NCI-H146 treated with DMSO at 0.1 percent for 48 hours (cell line): ENCODE data around the gene IGF2BP3.
"Not testable (repeated sequence)": the region's sequence is repeated elsewhere in the genome, so short reads cannot be mapped to it uniquely, and the experiment has no call there.

Experiments used
- DNase-seq: peaks from one replicate; lab custom pipeline; 2025; ENCODE audit not compliant: unreplicated experiment; lab: John Stamatoyannopoulos, UW

Gene IGF2BP3

DNA sequence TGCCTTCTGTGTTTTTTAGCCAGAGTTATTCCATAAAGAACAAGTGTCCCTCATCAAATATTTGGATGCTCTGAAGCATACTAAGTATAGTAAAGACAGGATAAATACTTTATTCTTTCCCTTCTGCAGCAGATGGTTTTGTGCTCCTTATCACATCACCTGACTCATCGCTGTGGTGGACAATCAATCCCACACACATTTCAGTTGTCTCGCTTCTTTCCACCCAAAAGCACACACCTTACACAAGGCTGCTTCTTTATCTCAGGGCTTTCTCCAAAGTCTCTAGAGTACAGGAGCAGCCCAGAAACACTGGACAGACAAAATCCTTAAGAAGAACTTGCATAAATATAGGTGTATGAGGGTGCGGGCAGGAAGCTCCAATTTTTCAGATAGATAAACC lies 43.4 kb downstream of the IGF2BP3 start:
- no peak for DNase-seq

DNA sequence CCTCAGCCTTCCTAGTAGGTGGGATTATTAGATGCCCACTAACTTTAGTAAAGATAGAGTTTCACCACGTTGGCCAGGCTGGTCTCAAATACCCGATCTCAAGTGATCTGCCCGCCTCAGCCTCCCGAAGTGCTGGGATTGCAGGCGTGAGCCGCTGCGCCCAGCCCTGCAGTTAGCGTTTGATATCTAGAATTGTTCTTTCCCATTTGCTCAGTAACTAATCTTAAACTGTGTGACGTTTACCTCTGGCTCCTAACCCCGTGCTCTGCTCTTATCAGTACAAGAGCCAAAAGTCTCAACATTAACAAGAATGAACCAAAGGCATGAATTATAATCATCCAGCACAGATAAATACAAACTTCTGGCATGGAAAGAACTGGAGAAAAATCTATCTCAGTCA lies 47.4 kb downstream of the IGF2BP3 start:
- DNase-seq = no peak

DNA sequence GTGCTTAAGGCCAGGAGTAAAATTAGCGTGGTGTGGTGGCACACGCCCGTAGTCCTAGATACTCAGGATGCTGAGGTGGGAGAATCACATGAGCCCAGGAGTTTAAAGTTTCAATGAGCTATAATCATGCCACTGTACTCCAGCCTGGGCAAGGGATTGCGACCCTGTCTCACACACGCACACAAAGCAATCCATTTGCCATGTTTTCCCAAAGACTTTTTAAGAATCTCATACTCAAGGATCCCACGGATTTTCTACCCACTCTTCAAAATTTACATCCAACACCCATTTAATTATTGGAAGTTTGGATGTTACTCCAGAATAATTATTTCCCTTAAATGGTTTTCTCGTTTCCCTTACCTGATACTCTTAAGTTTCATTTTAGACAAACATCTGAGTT lies 47.9 kb downstream of the IGF2BP3 start:
- DNase-seq = no peak

DNA sequence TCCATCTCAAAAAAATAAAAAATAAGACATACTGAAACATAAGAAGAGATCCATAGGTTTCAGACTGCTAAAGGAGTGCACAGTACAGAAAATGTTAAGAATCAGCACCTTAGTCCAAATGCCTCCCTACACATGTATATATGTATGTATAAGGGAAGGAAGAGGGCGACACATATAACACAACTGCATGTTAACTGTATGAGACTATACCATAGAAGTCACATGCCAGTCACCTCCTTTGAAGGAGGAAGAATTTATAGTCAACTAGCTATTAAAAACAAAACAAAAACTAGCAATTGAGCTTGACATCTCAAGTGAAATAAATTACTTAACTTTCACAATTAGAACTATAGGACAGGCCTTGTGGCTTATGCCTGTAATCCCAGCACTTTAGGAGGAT lies 50.4 kb downstream of the IGF2BP3 start:
- no peak for DNase-seq

DNA sequence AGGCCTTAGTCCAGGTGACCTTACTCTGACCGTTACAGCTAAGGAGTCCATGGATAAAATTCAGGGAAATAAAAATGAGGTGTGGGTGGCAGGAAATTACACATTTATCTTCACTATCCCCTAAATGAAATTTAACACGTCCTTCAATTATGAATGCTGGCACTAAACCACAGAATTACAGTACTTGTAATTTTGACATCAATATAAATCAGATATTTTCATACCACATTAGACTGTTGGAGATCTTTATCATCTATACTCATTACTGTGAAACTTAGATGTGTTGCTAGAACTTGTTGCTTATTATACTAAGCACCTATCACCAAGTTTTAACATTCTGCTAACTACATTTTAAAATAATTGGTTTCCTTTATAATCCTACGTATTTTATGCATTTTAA lies 51.1 kb downstream of the IGF2BP3 start:
- DNase-seq = no peak

DNA sequence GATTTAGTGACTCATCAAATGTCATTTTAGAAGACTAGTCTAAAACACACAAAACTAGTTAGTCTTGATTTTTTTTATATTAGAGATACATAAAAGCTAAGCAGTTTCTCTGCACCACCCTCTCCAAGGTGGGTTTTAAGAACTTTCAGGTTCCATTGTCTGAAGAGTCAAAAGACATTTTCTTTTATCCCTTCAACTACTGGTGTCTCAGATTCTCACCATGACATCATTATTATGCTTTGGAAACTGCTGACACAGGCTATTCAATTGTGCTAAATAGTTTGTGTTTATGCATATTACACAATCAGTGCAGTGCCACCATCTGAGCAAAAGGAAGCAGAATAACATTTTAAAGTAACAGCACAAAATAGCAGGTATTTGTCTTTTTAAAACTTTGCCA lies 52.2 kb downstream of the IGF2BP3 start:
- no peak for DNase-seq

DNA sequence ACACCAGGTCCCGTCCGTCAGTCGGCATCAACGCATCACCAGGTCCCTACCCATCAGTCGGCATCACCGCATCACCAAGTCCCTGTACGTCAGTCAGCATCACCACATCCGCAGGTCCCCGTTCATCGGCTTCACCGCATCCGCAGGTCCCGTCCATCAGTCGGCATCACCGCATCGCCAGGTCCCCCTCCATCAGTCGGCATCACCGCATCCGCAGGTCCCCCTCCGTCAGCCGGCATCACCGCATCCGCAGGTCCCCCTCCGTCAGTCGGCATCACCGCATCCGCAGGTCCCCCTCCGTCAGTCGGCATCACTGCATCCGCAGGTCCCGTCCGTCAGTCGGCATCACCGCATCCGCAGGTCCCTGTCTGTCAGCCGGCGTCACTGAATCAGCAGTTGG lies 55.1 kb downstream of the IGF2BP3 start:
- DNase-seq = no peak

DNA sequence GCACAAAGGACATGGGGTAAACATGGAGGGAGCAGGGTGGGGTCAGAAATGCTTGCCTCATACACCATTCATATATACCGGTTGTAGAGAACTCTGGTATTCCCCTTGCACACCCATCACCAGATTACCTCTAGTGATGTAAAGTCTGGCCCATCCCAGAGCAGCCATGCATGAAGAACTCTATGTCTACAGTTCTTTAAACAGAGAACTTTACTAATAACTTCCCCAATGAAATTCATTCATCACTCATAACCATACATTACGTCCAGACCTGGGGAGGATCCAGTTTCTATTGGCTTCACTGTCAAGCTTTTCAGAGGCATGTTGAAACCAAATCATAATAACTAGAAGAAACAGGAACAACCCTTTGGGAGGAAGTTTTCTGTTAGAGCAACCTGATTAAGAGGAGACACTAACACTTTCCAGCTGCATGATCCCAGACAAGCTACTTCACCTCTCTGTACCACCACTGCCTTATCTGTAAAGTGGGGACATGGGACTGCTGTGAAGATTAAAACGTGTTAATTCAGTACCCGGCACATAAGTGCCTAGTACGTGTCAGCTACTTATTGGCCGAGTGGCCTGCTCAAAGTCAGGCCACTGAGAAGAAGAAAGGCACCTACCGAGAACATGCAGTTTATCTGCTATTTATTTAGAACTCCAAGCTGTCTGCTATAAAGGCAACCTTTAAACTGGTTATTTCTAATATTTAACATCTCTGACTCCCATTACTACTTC lies 59.7 kb downstream of the IGF2BP3 start:
- DNase-seq = no peak

DNA sequence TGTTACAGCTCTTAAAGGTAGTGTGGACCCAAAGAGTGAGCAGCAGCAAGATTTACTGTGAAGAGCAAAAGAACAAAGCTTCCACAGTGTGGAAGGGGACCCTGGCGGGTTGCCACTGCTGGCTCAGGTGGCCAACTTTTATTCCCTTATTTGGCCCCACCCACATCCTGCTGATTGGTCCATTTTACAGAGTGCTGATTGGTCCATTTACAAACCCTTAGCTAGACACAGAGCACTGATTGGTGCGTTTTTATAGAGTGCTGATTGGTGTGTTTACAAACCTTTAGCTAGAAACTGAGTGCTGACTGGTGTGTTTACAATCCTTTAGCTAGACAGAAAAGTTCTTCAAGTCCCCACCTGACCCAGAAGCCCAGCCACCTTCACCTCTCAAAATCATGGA lies 63.7 kb downstream of the IGF2BP3 start:
- DNase-seq = not testable (repeated sequence)

DNA sequence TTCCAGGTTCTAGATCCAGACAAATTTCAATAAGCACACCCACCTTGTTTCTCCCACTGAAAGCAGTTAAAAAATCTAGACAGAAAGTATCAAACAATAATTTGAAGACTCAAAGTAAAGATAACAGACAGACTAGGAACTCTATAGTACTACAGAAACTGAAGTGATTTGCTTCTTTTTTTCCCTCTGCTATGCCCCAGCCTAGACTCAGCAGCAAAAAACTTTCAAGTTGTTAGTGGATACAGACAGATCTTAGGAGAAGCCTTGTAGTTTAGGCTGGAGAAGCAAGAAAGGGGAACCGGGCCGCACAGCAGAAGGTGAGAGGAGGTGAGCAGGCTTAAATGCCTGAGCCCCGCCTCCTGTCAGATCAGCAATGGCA lies 65.1 kb downstream of the IGF2BP3 start:
- DNase-seq = no peak

DNA sequence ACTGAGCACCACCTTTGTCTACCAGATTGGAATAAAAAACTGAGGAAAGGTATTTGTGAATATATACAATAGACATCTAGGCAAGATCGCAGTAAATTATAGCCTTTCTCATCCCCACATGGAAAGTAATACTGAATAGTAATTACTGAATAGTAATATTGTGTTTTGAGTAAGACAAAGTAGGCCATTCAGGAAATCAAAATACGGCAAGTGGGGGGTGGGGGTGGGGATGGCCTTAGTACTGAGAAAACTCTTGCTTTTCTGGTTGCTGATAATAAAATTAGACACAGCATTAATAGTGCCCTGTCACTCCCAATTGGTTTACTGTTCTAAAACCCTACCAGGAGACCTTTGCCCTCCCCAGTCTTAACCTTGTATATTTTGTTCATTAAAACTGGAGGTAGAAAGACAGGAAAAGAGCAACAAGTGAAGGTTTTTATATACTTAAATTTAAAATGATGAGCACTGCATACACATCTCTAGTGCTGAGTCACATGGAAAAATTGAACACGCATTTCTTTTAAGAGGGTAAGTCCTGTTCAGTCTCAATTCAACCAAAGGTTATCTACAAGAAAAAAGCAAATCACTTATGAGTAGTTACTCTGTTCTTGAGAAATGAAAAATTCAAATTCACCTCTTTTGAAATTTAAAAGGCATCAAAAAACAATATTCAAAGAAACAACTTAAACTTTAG lies 65.6 kb downstream of the IGF2BP3 start:
- DNase-seq = no peak

DNA sequence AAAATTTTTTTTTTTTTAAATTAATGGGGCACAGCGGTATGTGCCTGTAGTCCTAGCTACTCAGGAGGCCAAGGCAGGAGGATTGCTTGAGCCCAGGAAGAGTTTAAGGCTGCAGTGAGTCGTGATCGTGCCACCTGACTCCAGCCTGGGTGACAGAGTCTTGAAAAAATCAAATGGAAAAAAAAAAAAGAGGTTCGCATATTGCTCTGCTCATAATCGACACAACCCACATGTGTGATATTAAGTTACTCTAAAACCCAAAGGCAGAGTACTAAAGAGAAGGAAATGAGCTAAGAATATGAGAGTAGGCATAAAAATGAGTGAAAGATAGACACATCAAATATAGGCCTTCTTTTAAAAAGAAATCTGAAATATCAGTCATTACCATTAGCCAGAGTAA lies 66.3 kb downstream of the IGF2BP3 start:
- DNase-seq = no peak

DNA sequence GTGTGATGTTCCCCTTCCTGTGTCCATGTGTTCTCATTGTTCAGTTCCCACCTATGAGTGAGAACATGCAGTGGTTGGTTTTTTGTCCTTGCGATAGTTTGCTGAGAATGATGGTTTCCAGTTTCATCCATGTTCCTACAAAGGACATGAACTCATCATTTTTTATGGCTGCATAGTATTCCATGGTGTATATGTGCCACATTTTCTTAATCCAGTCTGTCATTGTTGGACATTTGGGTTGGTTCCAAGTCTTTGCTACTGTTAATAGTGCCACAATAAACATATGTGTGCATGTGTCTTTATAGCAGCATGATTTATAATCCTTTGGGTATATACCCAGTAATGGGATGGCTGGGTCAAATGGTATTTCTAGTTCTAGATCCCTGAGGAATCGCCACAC lies 72.2 kb downstream of the IGF2BP3 start:
- not testable (repeated sequence) for DNase-seq

DNA sequence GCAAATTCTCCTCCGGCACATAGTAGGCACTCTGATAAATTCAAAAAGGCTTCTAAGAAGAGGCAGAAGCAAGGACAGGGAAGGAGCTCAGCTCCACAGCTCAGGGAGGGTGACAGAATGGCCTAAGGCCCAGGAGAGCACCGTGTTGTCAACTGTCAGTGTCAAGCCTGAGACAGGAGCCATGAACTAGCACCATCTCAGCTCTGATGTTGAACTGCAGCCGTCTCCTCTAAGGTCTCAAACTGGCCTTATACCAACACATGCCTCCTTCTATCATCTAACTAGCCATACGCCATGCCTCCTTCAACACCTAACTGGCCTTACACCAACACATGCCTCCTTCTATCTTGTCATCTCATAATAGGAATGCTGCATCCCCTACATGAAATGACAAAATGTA lies 73.0 kb downstream of the IGF2BP3 start:
- DNase-seq = no peak

DNA sequence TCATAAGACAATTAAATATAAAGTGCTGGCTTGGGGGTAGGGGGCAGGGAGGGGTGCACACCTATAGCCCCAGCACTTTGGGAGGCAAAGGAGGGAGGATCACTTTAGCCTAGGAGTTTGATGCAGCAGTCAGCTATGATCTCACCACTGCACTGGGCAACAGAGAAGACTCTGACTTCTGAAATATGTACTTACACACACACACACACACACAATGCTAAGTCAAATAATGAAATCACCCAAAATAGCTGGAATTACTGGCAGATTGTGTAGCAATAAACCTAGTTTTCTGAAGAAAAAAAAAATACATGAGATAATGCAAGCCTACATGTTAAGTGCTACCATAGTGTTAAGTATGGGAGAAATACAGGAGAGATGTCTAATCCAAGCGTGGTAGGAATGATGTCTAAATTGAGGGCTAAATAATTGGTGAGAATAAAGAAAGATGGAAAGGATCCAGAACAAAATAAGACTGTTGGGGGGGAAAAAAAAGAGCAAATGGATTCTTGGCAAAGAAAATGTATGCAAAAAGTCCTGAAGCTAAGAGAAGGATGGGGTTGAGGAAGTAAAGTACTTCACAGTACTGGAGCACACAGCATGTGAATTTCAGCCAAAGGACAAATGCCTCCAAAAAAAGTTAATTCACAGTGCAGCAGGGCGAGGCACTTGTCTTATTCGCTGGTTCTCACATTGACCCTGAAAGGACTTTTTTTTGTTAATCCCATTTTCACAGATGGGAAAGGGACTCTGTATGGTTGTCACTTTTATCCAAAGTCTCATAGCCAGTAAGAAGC lies 73.9 kb downstream of the IGF2BP3 start:
- DNase-seq = no peak

DNA sequence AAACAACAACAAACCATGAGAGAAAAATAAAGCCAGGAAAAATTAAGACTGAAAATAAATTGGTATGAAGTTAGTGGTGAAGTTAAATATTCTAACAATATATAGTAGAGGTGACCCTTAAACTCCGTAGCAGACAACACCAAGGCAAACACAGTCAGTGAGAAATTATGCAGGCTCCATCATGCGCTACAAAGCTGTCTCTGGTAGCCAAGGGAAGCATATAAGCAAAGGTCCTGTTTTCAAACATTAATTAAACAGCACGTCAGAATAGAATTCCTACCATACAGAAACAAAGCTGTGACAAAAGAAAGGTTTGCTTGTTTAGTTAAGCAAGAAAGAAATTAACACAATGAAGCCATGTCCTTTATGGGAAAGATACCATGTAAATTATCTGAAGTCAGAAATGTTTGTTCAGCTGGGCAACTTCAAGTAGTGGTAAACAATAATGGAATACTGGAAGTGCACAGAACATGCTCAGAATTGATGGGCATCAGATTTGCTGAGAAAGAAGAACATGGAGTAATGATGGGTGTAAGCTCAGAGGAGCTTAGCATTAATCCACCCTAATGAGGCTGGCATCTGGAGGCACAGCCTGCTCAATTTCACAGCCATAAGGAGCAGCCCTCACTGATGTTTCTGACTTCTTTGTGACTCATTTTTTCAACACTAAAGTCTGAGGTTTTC lies 75.7 kb downstream of the IGF2BP3 start:
- peak; percentile 89 for DNase-seq

DNA sequence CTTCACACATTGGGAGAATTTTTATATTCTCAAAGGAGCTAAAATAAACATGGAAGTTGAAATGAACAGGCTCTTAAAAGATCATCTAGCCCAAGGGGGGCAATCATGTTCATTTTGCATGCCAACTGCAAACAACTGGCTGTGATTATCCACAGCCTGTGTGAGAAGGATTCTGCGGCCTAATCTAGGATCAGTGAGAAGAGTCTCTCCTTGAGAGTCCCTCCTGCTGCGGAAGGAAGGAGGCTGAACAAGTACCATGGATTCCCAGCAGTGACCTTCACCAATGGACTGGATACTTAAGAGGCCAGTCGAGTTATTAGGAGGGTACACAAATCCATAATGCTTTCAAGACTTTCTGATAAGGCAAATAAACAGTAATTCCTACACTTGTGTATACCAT lies 76.7 kb downstream of the IGF2BP3 start:
- no peak for DNase-seq

DNA sequence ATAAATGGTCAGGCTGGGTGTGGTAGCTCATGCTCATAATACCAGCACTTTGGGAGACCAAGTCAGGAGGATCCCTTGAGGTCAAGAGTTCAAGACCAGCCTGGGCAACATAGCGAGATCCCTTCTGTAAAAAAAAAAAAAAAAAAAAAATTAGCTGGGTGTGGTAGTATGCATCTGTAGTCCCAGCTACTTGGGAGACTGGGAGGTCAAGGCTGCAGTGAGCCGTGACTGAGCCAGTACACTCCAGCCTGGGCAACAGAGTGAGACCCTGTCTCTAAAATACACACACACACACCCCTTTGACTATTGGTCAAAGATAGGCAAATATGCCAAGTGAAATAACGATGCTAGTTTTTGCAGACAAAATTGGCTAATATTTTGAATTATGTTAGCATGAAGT lies 80.6 kb downstream of the IGF2BP3 start:
- no peak for DNase-seq

DNA sequence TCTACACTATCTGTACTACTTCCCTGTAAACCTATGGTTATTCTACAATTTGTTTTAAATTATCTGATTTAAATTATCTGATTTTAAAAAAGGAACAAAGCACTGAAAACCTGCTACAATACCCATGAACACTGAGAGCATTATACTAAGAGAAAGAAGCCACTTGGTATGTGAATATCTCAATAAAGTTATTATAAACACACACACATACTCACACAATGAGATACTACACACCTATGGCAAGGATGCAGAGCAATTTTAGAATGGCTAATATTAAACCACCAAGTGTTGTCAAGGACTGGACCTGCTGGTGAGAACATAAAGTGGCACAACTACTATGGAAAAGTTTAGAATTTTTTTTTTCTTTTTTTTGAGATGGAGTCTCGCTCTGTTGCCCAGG lies 82.7 kb downstream of the IGF2BP3 start:
- DNase-seq = no peak

DNA sequence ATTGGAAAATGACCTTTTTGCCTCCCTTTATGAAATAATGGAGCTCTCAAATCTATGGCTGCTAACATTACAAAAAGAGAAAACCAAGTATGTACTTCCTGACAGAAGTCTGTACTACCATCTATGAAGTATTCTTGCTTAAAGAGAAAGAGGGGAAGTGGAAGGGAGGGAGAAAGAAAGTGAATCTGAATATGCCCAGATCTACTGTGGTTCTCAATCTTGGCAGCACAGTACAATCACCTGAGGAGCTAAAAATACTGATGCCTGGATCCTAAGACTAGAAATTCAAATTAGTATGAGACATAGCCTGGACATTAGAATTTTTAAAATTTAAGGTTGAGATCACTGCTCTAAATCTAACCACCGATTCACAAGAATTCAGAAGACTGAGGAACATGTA lies 85.2 kb downstream of the IGF2BP3 start:
- no peak for DNase-seq

DNA sequence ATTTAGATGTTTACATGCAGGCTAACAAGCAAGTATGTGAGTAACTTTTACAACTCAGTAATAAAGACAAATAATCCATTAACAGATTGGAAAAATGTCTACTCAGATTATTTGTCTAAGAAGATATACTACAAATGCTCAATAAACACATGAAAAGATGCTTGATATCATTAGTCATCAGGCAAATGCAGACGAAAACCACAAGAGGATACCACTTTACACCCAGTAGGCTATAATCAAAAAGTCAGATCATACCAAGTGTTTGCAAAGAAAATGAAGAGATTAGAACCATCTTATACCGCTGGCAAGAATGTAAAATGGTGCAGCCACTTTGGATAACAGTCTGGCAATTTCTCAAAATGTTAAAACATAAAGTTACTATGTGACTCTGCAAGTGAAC lies 87.1 kb downstream of the IGF2BP3 start:
- DNase-seq = no peak

DNA sequence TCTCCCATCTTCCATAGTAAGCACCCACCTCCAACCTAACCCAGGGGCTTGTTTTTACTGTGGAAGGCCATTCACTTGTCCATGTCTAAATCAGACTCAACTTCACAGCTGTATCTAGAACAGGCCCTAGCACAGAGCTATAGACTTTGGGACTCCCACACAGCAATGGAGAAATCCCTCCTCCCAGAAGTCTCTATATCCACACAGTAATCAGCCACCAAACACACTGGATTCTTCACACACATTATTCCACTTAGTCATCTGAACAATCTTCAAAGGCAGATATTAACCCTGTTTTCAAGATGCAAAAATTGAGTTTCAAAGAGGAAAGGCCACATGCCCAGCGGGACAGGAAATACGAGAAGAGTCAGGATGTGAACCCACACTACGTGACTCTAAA lies 89.3 kb downstream of the IGF2BP3 start:
- no peak for DNase-seq
